Colonic mucosa (tissue), 4 donors: ENCODE measurements around the gene MPEG1. TPM values are rescaled to one million over a fixed set of nuclear protein-coding genes. Genes with fewer than 3 reads are reported as not detected.

Experiments
- DNase-seq: peaks from one replicate; pipeline ENCODE4 v3.0.0-alpha.2; 2020
- H3K27ac ChIP-seq: fragments of 200-600 bp; one replicate; pipeline ENCODE4 v1.8.0; 2021
- H3K27me3 ChIP-seq: fragments of 200-600 bp; one replicate; pipeline ENCODE4 v1.8.0; 2021
- H3K36me3 ChIP-seq: fragments of 200-600 bp; one replicate; pipeline ENCODE4 v1.8.0; 2021
- H3K4me1 ChIP-seq: fragments of 200-600 bp; one replicate; pipeline ENCODE4 v1.8.0; 2021; ENCODE audit warnings: mild to moderate bottlenecking
- H3K4me3 ChIP-seq: fragments of 200-600 bp; one replicate; pipeline ENCODE4 v1.8.0; 2021
- H3K9ac ChIP-seq, 2 donors: one replicate each; pipeline ENCODE4 v1.7.0; 2013; ENCODE audit warnings: control low read depth in 2 of 2, low read depth in 2 of 2, low read length in 2 of 2
- H3K9me3 ChIP-seq: fragments of 200-600 bp; one replicate; pipeline ENCODE4 v1.8.0; 2021
- CTCF ChIP-seq: fragments of 200-600 bp; IDR thresholded peaks from one replicate; pipeline ENCODE4 v1.8.0; 2022; ENCODE audit warnings: antibody characterized with exemption, mild to moderate bottlenecking
- intact Hi-C: fragments of 100-400 bp; cut with DNase I; formaldehyde crosslinking; loops from one replicate; pipeline ENCODE4 v1.14.1; 2022
- total RNA-seq, 2 donors: library from RNA; stranded (reverse); fragmentation: NEBNext Ultra II Directional in 1 of 2; extraction: Animal tissue kit (Norgen Biotek cat#: 25700) in 1 of 2; gene quantifications; one replicate each; pipeline ENCODE4 v1.2.1, GENCODE V29; 2021
- donor health status: healthy.
- donor health status: DM: no; HTN: no; CAD: no.
- donor health status: DM: no; HTN: no; CAD: no.

The MPEG1 gene
- total RNA-seq, 2 donors from 2014 or later: 4.7 to 17.6 TPM

GRCh38 chr11:59201353-59201752, 11.4 kb downstream of the MPEG1 start:
- Histone ChIP-seq H3K27ac (no peak overlapping the region), H3K36me3 (peaks cover 8% of the 10 kb centered on the region), H3K4me1 (no peaks in the 10 kb centered on the region), H3K9me3 (no peaks in the 10 kb centered on the region), H3K4me3 (no peak overlapping the region), H3K9ac (no peak overlapping the region), H3K27me3 (no peaks in the 10 kb centered on the region)
- intact Hi-C loops: loop anchor here (10.0 kb wide), 1 partner anchor 83 kb away; no protein-coding TSS in a partner anchor
- no peak for TF ChIP-seq CTCF
- DNase-seq: no peak

- no peak for DNase-seq
- intact Hi-C loops: loop anchor here (10.0 kb wide), 1 partner anchor 84 kb away; no protein-coding TSS in a partner anchor
- Histone ChIP-seq H3K36me3 (peaks cover 8% of the 10 kb centered on the region), H3K4me1 (no peaks in the 10 kb centered on the region), H3K9ac (no peak overlapping the region), H3K9me3 (no peaks in the 10 kb centered on the region), H3K4me3 (no peak overlapping the region), H3K27ac (no peak overlapping the region), H3K27me3 (no peaks in the 10 kb centered on the region)
- no peak for TF ChIP-seq CTCF
These were observed 12.3 kb downstream of the MPEG1 start for GRCh38 chr11:59200423-59200746.

GRCh38 chr11:59199546-59200422, 12.9 kb downstream of the MPEG1 start:
- H3K27ac ChIP-seq: no peak overlapping the region
- intact Hi-C loops: loop anchor here (10.0 kb wide), 1 partner anchor 85 kb away; no protein-coding TSS in a partner anchor

GRCh38 chr11:59198726-59199125, 14.0 kb downstream of the MPEG1 start:
- no peaks in the 10 kb centered on the region for H3K9me3 ChIP-seq
- no peak overlapping the region for H3K27ac ChIP-seq
- H3K4me3 ChIP-seq: no peak overlapping the region
- H3K9ac ChIP-seq: no peak overlapping the region
- no peaks in the 10 kb centered on the region for H3K36me3 ChIP-seq
- TF ChIP-seq CTCF: no peak
- H3K4me1 ChIP-seq: no peaks in the 10 kb centered on the region
- intact Hi-C loops: no loop called here
- no peak for DNase-seq
- H3K27me3 ChIP-seq: no peaks in the 10 kb centered on the region

More at GRCh38 chr11:59199546-59200422, 12.9 kb downstream of the MPEG1 start:
- Histone ChIP-seq H3K4me1 (no peaks in the 10 kb centered on the region), H3K27me3 (no peaks in the 10 kb centered on the region), H3K9me3 (no peaks in the 10 kb centered on the region), H3K36me3 (peaks cover 4% of the 10 kb centered on the region), H3K4me3 (no peak overlapping the region), H3K9ac (no peak overlapping the region)
- no peak for DNase-seq
- no peak for TF ChIP-seq CTCF

- no peak overlapping the region for H3K4me3 ChIP-seq
- no peaks in the 10 kb centered on the region for H3K9me3 ChIP-seq
- DNase-seq: no peak
- H3K9ac ChIP-seq: peak overlapping the region in 1 of 2 donors; percentile 13
- H3K36me3 ChIP-seq: no peaks in the 10 kb centered on the region
- no peaks in the 10 kb centered on the region for H3K4me1 ChIP-seq
- no peaks in the 10 kb centered on the region for H3K27me3 ChIP-seq
- no peak overlapping the region for H3K27ac ChIP-seq
- TF ChIP-seq CTCF: no peak
- intact Hi-C loops: no loop called here
These were observed 14.7 kb downstream of the MPEG1 start for GRCh38 chr11:59197991-59198390.
